ENCODE results near the gene HLA-A.
"Not testable (repeated sequence)": the region's sequence is repeated elsewhere in the genome, so short reads cannot be mapped to it uniquely, and the experiment has no call there.

The HLA-A gene

DNA sequence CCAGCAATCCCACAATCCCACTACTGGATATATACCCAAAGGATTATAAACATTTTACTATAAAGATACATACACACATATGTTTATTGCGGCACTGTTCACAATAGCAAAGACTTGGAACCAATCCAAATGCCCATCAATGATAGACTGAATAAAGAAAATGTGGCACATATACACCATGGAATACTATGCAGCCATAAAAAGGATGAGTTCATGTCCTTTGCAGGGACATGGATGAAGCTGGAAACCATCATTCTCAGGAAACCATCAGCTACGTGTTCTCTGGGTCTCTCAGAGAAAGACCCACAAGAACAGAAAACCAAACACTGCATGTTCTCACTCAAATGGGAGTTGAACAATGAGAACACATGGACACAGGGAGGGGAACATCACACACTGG is 21.4 kb downstream of the HLA-A start:
- not testable (repeated sequence) for DNase-seq

DNA sequence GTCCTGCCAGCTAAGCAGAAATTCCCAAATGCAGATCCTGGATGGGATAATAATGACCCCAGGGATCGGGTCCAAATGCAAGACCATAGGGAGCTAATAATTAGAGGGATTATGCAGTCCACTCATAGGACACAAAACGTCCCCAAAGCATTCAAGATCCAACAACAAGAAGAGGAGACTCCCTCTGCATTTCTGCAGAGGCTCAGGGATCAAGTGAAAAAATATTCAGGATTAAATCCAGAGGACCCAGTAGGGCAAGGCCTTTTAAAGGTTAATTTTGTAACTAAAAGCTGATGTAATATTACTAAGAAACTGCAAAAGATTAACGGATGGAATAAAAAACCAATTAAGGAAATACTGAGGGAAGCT is 22.2 kb downstream of the HLA-A start:
- no peak for DNase-seq

DNA sequence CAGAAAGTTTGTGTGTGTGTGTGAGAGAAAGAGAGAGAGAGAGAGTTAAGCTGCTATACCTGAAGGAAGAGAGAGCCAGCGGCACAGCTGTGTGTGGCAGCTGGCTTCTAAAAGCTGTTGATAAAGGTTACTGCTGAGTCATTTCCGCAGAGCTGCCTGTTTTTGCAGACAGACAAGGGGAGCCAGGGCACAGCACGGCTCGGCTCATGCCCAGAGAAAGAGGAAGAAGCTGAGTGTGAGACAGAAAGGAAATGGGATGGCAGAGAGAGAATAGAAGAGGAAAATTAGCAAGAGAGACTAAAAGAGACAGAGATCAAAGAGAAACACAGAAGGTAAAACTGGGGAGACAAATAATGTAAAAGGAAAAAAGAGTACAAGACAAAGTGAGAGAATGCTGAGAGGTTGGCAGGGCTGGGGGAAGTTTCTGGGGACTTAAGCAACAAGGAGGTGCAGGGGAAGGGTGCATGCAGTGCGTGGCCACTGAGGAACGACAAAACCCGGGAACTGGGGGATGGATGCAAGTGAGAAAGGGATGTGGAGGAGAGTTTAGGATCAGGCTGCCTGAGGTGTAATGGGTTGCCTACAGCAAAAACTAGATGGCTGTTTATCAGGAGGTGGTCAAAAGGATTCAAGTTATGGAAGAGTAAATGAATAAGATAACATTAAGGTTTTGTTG is 22.7 kb downstream of the HLA-A start:
- peak; percentile 62 for DNase-seq

DNA sequence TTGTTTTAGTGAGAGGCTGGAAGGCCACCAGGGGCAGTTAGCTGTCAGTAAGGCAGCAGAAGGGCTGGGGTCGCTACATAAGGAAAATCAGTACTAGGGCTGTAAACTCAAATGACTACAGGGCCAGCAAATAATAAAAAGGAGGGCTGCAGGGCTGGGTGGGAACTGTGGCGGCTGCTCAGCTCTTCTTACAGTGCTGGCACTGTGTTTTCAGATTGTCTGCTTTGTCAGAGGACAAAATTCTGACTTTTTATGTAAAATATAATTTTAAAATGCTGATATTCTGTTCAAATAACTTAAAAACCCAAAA is 23.2 kb downstream of the HLA-A start:
- DNase-seq: peak; percentile 0

DNA sequence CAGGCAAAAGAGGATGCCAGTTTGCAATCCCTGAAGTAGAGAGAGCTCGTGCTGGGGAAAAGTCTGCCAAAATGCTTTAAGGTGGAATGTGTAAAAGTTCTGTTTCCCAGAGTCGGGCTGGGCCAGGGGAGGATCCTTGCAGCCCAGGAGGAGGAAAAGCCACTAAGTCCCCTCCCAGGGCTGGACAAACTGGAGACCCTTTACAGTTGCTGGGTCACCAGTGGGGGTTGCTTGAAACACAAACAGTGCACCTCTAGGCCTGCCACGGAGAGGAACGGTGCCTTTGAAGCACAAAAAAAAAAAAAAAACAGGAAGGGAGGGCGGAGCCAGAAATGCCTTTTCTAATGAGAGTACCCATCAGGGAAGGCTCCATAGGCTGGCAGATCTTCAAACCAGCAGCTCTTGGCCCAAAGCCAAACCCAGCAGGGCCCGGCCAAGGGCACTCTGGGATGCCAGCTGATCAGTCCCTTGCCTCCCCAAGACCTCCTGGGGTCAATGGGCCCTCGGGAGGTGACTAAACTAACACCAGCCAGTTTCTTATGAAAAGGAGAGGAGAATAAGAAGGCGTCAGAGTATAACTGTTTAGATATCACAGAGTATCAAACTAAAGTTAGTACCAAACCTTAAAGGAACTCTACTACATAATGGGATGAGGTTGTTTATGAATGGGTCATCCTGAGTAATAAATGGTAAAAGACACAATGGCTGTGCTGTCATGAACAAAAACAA is 23.7 kb downstream of the HLA-A start:
- DNase-seq: peak; percentile 72

DNA sequence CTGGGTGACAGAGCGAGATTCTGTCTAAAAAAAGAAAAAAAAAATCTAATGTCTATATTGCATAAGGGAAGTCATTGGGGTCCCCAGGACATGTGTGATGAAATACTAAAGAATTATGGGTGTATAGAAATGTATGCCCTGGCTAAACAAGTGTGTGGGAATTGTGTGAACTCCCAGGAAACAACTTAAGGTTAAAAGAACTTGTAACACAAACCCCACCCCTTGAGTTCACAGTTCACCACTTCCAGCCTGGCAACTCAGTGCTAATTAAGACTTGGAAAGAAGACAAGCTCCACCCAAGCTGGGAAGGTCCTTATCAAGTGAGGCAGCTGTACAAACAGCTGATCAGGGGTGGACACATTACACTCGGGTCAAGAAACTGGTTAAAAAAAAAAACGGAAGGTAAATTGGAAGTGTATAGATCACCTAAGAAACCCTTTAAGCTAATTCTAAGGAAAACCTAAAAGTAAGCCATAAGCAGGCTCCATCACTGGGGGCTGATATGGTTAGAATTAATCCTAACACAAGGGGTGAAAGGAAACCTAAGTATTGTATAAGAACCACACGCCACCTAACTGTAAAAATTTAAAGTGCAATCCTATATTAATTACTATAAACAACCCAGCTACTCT is 25.2 kb downstream of the HLA-A start:
- peak; percentile 53 for DNase-seq

- DNase-seq: no peak
Measured at GRCh38 chr6:29968130-29968529, 25.8 kb downstream of the HLA-A start.

GRCh38 chr6:29968905-29969304 is 26.6 kb downstream of the HLA-A start:
- DNase-seq: no peak

GRCh38 chr6:29970711-29971110 is 28.4 kb downstream of the HLA-A start:
- no peak for DNase-seq

DNA sequence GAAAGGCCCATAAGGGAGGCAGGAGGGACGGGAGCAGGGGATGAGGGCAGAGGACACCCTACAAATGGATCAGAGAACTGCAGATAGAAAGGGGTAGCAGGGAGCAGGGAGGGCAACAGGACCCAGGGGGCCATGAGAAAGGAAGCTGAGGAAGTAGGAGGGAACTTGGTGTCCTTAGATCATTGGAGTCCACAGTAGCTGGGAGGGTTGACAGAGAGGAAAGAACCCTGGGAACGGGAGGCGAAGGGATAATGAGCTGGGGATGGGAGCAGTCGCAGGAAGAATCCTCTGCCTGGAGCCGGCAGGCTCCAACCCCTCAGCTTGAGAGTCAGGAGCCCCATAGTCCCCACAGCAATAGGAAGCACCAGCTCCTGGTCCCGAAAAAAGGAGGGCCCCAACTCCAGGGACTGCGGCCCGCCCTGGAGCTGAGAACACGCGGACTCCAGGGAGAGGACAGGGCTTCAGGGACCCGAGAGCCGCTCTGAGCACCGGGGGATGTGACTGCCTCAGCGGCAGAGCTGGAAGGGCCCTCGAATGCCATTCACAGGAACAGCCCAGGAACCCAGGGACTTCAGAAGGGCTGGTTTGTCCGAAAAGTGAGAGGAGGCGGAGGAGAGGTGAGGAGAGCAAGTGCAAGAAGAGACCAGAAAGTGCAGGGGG is 32.7 kb downstream of the HLA-A start:
- no peak for DNase-seq

GRCh38 chr6:29975561-29975907 is 33.2 kb downstream of the HLA-A start:
- DNase-seq: no peak

GRCh38 chr6:29976253-29976587 is 33.9 kb downstream of the HLA-A start:
- no peak for DNase-seq

DNA sequence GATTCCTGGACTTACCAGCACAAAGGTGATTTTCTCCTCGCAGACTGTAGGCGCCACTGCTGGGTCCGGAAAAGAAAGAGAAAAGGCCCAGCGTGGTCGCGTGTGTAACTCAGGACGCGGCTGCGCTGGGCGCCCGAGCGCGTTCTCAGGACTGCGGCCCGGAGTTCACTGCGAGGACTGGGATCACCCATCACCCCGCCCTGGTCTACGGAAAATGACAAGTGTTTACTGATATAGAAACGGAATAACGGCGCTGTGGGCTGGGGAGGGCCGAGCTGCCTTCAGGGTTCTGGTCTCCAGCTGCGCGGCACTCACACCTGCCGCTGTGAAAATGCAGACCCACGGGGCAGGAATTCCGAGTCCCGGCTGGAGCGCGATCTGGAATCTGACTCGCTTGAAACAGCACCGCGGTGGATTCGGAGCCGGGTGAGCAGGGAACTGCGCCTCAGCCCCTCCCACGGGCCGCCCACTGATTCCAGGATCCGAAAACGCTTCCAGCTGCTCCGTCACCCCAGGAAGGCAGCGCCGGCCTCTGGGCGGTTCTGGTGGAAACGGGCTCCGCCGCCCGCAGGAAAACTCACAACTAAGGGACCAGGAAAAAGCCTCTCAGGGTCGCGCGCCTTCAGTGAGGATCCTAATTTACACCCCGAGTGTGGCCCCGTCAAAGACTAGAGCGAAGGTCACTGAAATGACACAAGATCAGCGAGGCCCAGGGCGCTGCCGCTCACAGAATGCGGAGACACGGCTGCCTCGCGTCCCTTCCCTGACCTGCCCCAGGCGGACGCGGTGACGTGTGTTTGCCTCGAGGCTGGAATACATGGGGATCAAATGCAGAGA is 34.5 kb downstream of the HLA-A start:
- peak; percentile 17 for DNase-seq

GRCh38 chr6:29977425-29977727 is 35.0 kb downstream of the HLA-A start:
- DNase-seq: no peak

GRCh38 chr6:29980013-29980412 is 37.7 kb downstream of the HLA-A start:
- not testable (repeated sequence) for DNase-seq

GRCh38 chr6:29980511-29980910 is 38.2 kb downstream of the HLA-A start:
- DNase-seq: no peak

GRCh38 chr6:29981211-29981812 is 39.0 kb downstream of the HLA-A start:
- no peak for DNase-seq

DNA sequence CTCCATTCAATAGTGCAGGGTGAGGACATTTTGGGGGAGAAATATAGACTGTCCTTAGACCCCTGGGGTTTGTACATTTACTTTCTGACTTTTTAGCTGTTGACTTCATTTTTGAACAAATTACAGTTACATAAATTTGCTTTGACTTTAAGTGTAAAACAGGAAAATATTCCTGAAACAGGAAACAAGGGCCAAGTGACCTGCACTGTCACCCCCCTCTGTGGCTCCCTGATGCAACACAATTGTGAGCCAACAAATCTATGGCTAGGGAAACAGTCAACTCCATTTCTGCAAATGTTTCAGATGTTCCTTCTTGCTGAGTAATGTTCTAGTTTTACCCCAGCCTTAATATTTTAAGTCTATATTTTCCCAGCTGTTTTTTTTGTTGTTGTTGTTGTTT is 39.8 kb downstream of the HLA-A start:
- no peak for DNase-seq

- DNase-seq: no peak
Measured at GRCh38 chr6:29984232-29984631, 41.9 kb downstream of the HLA-A start.

GRCh38 chr6:29984992-29985391 is 42.7 kb downstream of the HLA-A start:
- no peak for DNase-seq

DNA sequence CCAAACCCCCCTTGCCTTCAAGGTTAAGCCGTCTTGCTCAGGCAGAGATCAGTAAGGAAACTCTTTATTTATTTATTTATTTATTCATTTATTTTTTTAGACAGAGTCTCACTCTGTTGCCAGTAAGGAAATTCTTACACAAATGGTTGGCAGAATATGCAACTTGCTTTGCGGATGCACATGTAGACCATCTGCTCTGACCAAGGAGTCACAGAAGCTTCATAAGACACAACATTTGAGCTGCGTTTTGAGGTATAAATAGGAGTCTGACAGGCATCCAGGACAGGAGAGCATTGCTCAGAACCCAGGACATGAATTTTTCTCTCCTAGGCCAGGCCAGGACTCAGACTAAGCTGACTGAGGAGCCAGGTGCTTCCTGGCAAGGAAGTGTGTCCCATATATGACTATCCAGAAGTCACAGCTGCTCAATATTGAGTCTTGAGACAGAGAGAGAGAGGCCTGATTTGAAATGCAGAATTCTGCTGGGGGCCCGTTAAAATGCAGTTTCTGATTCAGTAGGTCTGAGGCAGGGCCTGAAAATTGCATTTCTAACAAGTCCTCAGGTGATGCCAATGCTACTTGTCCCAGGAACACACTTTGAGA is 43.9 kb downstream of the HLA-A start:
- DNase-seq: no peak

GRCh38 chr6:29989211-29989610 is 46.9 kb downstream of the HLA-A start:
- no peak for DNase-seq

DNA sequence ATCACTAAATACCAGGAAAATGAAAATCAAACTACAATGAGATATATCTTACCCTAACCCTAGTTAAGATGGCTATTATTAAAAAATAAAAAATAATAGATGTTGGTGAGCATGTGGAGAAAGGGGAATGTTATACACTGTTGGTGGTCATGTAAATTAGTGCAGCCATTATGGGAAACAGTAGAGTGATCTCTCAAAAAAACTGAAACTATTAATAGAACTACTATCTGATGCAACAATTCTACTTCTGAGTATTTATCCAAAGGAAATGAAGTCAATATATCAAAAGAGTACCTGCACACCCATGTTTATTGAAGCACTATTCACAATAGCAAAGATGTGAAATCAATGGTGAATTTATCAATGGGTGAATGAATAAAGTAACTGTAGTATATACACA is 48.6 kb downstream of the HLA-A start:
- DNase-seq: no peak

Measured in NCI-H1092 (cell line).